RWPE2 (cell line): ENCODE measurements around the gene NKIRAS1.

Experiments used
- ATAC-seq: fragments of 200-7000 bp; cut with Tn5 transposase; 3 replicates; pipeline ENCODE4 v1.9.1; 2021; ENCODE audit warnings: low read depth
- DNase-seq: peaks from one replicate; pipeline ENCODE4 v3.0.0-alpha.2; 2020; ENCODE audit warnings: low spot score
- H3K27ac ChIP-seq: fragments of 450-650 bp; 2 replicates; pipeline ENCODE4 v1.5.1; 2017; ENCODE audit warnings: mild to moderate bottlenecking; ENCODE audit not compliant: poor library complexity, severe bottlenecking
- H3K27me3 ChIP-seq: fragments of 250-450 bp; sonication (Bioruptor Pico); 2 replicates; pipeline ENCODE4 v1.5.1; 2021; ENCODE audit warnings: mild to moderate bottlenecking, moderate library complexity; ENCODE audit not compliant: insufficient read depth, poor library complexity, severe bottlenecking
- H3K36me3 ChIP-seq: fragments of 250-450 bp; sonication (Bioruptor Pico); 2 replicates; pipeline ENCODE4 v1.5.1; 2020; ENCODE audit warnings: low read depth, mild to moderate bottlenecking, moderate library complexity
- H3K4me1 ChIP-seq: fragments of 250-450 bp; sonication (Bioruptor Pico); 2 replicates; pipeline ENCODE4 v1.5.1; 2021; ENCODE audit warnings: mild to moderate bottlenecking, moderate library complexity; ENCODE audit not compliant: insufficient read depth, poor library complexity, severe bottlenecking
- H3K4me3 ChIP-seq: fragments of 250-450 bp; sonication (Bioruptor Pico); 2 replicates; pipeline ENCODE4 v1.5.1; 2021; ENCODE audit warnings: mild to moderate bottlenecking, moderate library complexity; ENCODE audit not compliant: severe bottlenecking
- H3K9me3 ChIP-seq: fragments of 250-450 bp; sonication (Bioruptor Pico); 2 replicates; pipeline ENCODE4 v1.5.1; 2021; ENCODE audit warnings: mild to moderate bottlenecking, moderate library complexity; ENCODE audit not compliant: severe bottlenecking
- TF ChIP-seq, protein P1 (sequence below): fragments of 450-650 bp; IDR thresholded peaks from one replicate; pipeline ENCODE4 v1.5.1; 2017; ENCODE audit warnings: mild to moderate bottlenecking, moderate library complexity; ENCODE audit not compliant: poor library complexity, severe bottlenecking

NKIRAS1 gene

DNA sequence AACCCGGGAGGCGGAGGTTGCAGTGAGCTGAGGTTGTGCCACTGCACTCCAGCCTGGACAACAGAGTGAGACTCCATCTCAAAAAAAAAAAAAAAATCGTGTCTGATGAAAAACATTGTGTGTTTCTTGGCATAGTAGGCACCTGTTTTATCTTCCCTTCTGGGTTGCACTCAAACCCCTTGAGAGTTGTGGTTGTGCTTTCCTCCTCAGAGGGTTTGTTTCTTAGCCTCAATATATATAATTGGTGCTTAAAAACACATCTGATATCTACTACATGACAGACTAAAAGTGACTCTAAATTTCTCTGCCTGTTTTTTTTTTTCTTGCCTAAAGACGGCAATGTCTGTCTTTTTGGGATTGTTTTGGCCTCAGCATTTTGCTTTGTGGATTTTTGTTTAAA lies 35.9 kb upstream of the NKIRAS1 start:
- no peaks in the 10 kb centered on the region for H3K27me3 ChIP-seq
- peaks cover 23% of the 10 kb centered on the region for H3K4me1 ChIP-seq
- no peaks in the 10 kb centered on the region for H3K9me3 ChIP-seq
- H3K4me3 ChIP-seq, result no peak overlapping the region
- H3K27ac ChIP-seq, result no peak overlapping the region
- DNase-seq (no peak), ATAC-seq (no peak)
- peaks cover 8% of the 10 kb centered on the region for H3K36me3 ChIP-seq
- TF ChIP-seq, protein P1, sequence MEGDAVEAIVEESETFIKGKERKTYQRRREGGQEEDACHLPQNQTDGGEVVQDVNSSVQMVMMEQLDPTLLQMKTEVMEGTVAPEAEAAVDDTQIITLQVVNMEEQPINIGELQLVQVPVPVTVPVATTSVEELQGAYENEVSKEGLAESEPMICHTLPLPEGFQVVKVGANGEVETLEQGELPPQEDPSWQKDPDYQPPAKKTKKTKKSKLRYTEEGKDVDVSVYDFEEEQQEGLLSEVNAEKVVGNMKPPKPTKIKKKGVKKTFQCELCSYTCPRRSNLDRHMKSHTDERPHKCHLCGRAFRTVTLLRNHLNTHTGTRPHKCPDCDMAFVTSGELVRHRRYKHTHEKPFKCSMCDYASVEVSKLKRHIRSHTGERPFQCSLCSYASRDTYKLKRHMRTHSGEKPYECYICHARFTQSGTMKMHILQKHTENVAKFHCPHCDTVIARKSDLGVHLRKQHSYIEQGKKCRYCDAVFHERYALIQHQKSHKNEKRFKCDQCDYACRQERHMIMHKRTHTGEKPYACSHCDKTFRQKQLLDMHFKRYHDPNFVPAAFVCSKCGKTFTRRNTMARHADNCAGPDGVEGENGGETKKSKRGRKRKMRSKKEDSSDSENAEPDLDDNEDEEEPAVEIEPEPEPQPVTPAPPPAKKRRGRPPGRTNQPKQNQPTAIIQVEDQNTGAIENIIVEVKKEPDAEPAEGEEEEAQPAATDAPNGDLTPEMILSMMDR, result no peak

DNA sequence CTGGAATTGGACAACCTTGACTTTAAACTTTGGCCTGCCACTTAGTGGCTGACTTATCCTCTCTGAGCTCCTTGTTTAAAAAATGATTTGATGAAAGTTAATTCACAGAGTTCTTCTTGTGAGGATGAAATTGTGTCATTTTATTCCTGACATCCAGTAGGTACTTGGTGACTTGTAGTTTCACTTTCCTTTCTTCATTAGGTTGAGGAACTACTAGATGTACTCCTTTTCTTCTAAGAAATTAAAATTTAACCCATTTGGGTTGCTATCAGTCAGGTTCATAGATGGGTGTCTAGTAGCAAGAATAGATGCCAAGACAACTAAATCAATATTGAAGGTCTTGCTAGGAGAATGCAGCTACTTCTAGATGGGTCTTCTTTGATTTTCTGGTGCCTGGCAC lies 33.5 kb upstream of the NKIRAS1 start:
- peaks cover 5% of the 10 kb centered on the region; the same call in 1 of the 2 replicates for H3K36me3 ChIP-seq
- H3K27ac ChIP-seq, result no peak overlapping the region
- ATAC-seq, result no peak

DNA sequence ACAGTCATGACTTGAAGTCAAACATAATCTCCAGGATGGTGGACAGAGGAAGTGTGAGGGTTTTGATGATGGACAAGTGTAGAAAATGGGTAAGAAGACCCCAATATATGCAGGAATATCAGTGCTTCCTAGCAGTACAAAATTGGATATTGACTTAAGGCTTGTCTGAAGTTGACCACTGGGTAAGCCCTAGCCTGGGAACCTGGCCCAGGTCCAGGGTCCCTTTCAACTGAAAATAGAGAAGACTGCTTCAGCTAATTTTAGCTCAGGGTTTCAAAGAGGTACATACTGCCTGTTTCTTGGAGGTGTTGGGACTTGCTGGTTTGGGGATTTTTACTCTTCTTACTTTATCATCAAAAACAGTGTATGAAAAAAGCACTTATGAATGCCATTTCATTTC lies 33.0 kb upstream of the NKIRAS1 start:
- no peaks in the 10 kb centered on the region for H3K9me3 ChIP-seq
- no peak overlapping the region for H3K4me3 ChIP-seq
- H3K36me3 ChIP-seq, result peaks cover 4% of the 10 kb centered on the region; the same call in 1 of the 2 replicates
- ATAC-seq (no peak), DNase-seq (no peak)
- peaks cover 34% of the 10 kb centered on the region for H3K4me1 ChIP-seq
- TF ChIP-seq, protein P1, result no peak
- H3K27ac ChIP-seq, result no peak overlapping the region
- no peaks in the 10 kb centered on the region for H3K27me3 ChIP-seq

More for the DNA sequence above, 33.5 kb upstream of the NKIRAS1 start:
- no peak for DNase-seq
- H3K27me3 ChIP-seq, result no peaks in the 10 kb centered on the region
- no peak overlapping the region for H3K4me3 ChIP-seq
- peaks cover 34% of the 10 kb centered on the region for H3K4me1 ChIP-seq
- TF ChIP-seq, protein P1, result no peak
- H3K9me3 ChIP-seq, result no peaks in the 10 kb centered on the region

DNA sequence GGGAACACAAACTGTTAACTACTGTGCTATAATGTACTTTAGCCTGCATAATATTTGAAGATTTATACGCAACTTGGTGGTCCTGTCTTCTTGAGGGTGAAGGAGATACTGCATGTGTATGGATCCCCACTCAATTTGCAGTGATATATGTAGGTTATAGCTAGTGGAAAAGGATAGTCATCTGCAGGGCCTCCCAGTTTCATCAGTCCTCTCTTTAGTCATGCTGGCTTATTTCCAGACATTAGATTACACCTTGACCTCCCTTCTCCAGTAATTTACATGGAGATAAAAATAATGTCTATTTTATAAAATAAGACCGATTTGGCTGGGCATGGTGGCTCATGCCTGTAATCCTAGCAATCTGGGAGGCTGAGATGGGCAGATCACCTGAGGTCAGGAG lies 32.0 kb upstream of the NKIRAS1 start:
- Histone ChIP-seq H3K4me3 (no peak overlapping the region), H3K27ac (no peak overlapping the region), H3K36me3 (no peaks in the 10 kb centered on the region), H3K27me3 (no peaks in the 10 kb centered on the region), H3K9me3 (no peaks in the 10 kb centered on the region), H3K4me1 (peaks cover 34% of the 10 kb centered on the region)
- TF ChIP-seq, protein P1, result no peak
- ATAC-seq, result no peak
- no peak for DNase-seq

DNA sequence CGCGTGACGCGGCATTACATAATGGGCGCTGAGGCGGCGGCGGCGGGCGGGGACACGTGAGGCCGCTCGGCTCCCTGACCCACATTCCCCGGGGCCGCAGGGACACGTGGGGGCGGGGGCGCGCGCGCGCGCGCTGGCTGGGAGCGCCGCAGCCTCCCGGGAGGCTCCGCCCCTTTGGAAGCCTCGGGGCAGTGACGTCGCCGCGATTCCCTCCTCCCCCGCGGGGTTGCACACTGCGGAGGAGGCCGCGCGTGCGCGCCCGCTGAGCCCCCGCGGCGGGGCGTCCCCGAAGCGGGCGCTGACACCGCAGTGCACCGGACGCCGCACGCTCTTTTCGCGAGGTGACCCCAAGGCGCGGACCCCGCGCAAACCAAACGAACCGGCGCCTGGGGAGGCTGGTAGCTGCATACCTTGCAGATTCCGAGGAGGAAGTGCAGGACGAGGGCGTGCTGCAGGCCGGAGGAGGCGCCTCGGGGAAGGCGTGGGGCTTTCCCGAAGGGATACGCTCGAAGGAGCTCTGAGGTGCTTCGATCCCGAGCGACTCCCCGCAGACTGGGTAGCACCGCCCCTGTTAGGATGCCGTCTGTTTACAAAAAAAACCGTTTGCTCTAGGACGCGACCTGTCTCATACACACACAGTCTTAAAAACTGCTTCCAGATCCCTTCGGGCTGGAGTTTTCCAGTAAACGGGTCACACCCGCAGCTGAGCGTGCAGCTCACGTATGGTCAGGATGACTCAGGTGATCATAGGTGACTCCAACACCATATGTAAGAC lies 29.3 kb upstream of the NKIRAS1 start:
- TF ChIP-seq, protein P1, result no peak
- H3K4me3 ChIP-seq, result peak overlapping the region; percentile 98
- peaks cover 34% of the 10 kb centered on the region for H3K4me1 ChIP-seq
- no peaks in the 10 kb centered on the region for H3K36me3 ChIP-seq
- DNase-seq, result peak; percentile 93
- ATAC-seq, result peak; percentile 72
- H3K9me3 ChIP-seq, result no peaks in the 10 kb centered on the region
- H3K27me3 ChIP-seq, result no peaks in the 10 kb centered on the region
- H3K27ac ChIP-seq, result peak overlapping the region; percentile 76
